ENCODE results near the gene JAKMIP3.

Gene JAKMIP3

DNA sequence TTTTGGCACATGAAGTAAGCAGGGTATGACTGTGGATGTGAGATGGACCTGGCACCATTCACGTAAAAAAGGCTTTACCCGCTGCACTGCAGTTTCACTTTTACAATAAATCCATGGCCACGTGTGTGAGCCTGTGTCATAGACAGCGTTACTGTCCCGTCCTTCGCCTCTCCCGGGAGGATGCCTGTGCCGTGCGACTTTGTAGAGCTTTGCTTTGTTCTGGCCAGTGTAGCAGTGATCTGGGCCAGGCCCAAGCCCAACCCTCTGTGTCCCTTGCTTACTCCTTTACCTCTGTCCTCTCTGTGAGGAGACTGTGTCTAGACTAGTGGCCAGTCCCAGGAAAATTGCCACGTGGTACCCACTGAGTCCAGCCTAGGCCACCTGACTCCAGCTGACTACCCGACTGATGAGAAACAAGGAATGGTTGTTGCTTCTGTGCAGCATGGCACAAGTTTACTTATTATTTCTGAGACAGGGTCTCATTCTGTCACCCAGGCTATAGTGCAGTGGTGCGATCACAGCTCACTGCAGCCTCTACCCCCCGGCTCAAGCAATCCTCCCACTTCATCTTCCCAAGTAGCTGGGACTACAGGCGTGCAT, 48.1 kb downstream of the JAKMIP3 start:
- DNase-seq: peak; percentile 1

DNA sequence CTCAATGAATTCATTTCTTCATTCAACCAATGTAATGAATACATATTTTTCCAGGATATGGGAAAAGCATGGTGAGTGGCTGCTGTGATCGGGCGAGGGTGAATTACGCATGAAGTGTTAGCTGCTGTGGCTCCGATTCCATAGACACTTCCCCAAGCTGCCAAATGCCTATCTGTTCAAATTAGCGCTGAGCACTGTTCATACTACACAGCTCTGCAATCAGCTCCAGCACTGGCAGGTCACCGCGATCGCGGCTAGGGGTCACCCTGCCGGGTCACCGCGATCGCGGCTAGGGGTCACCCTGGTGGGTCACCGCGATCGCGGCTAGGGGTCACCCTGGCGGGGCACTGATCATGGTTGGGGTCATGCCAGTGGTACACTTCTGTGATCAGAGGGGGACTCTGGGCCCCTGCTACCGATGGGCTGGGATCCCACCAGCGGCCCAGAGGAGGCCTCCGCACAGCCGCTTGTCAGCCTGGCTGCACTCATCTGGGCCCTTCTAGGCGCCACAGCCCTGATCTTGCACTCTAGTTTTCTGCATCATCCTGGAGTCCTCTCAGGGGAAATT, 49.3 kb downstream of the JAKMIP3 start:
- DNase-seq: no peak
